HG03066 (cell line): ENCODE measurements around the gene MUC5B.

ENCODE experiments used
- ATAC-seq: cut with Tn5 transposase; IDR thresholded peaks from one replicate; pipeline ENCODE4 v1.9.1; 2021; ENCODE audit warnings: low read depth; ENCODE audit not compliant: unreplicated experiment

Gene MUC5B

DNA sequence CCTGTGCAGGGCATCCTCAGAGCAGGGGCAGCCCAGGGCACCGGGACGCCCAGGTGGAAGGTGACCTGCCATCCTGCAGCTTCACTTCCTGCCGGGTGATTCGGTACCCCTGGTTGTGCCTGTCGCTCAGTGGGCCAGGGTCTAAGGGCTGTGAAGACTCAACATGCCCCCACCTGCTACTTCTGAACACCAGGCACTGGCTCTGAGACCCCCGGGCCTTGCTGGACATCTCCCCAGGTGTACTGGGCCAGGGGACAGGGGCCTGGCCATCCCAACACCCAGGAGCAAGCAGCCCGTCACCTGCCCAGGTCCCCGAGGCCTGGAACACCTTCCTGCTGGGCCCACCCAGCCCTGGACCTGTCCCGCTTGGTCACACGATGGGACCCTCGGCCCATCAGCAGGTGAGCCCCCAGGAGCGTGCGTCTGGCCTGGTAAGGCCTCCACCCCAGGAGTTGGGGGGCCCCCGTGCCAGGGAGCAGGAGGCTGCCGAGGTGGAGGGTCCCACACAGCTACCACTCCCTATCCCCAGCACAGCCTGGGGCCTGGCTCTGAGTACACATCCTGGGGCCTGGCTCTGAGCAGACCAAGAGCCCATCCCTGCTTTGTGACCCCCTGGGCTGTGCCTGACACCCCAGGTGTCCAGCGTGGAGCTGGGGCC, 3.9 kb upstream of the MUC5B start:
- no peak for ATAC-seq

DNA sequence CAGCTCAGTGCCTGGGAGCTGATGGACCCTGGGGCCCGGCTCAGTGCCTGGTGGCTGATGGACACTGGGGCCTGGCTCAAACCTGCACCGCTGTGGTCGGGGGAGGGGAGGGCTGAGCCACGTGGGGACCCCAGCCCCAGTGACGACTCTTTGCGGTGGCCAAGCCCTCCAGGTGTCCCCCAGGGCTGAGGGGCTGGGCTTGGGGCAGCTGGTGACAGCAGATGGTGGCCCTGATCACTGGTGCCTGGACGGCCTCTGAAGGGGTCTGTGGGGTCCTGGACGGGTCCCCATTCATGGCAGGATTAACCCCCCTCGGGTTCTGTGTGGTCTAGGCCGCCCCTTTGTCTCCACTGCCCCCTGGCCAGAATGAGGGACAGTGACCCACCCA, 3.4 kb upstream of the MUC5B start:
- ATAC-seq, result no peak

DNA sequence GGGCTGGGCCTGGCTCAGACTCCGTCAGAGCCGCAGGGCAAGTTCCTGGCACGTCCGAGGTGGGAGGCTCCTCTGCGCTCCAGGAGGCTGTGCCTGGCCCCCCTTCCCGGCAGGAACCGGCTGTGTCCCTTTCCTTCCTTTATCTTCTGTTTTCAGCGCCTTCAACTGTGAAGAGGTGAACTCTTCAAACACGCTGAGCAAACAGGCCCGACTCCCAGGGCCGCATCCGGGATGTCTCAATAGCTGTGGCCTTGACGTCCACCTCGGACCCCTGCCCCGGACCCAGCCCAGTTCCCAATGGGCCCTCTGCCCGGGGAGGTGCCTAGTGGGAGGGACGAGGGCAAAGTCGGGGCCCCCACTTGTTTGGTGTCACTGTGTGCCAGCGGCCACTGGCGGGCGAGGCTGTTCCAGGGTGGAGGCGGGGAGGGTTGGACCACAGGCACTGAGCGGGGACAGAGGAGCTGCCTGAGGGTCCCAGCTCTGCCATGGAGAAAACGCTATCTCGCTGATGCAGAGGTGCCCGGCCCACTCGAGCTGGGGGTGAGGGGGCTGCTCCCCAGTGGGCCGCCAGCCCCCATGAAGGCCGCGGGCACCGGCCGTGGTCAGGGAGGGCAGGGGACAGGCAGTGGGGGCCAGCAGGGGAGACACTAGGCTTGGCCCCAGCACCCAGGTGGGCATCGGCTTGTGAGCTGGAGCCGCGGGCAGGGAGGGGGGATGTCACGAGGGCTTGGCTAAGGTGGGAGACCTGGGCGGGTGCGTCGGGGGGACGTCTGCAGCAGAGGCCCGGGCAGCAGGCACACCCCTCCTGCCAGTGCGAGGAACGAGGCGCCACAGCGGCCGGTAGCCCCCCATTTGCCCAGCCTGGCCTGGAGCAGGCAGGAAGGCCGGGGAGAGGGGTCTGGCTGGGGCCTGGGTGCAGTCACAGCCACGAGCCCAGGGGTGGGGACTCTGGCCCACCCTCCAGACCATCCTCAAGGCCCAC, 2.7 kb upstream of the MUC5B start:
- no peak for ATAC-seq

DNA sequence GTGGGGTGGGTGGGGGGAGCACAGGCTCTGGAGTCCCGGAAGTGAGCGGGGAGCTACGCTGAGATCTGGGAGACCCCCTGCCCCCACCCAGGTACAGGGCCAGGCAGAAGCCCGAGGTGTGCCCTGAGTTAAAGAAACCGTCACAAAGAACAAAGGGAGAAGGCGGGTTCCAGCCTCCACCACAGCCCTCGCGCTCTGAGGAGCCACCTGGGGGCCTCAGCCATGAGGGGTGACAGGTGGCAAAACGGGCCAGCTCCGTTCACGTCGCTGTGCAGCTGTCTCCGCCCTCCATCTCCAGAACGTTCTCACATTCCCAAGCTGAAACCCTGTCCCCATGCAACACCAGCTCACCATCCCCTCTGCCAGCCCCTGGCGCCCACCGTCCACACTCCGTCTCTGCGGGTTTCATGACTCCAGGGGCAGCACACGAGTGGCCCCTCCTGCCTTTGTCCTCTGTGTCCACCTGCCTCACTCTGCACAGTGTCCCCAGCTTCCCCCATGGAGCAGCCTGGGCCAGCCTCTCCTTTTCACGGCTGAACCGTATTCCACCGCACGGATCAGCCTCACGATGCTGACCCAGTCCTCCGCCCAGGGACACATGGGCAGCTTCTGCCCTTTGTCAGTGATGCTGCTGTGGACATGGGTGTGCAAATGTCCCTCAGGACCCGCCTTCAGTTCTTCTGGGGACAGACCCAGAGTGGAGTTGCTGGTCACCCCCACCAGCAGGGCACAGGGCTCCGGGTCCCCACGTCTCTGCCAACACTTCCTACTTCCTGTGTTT, 1.7 kb upstream of the MUC5B start:
- ATAC-seq, result no peak

DNA sequence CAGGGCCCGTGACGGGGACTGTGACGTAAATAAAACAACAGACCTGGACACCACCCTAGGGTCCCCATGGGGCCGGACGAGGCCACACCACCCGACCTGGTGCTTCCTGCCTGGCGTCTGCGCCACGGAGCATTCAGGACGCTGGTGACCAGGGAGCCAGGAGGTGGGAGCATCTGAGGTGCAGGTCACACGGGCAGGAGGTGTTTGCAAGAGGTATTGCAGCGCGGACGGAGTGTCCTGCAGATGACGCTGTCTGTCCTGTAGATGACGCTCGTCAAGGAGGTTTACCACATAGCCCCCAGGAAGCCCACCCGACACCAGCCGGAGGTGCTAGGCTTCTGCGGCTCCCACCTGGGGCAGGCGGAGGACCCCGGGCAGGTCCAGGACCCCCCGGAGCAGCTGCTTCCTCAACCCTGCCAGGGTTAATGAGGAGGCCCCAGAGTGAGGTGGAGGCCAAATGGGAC, 986 bp upstream of the MUC5B start:
- no peak for ATAC-seq

DNA sequence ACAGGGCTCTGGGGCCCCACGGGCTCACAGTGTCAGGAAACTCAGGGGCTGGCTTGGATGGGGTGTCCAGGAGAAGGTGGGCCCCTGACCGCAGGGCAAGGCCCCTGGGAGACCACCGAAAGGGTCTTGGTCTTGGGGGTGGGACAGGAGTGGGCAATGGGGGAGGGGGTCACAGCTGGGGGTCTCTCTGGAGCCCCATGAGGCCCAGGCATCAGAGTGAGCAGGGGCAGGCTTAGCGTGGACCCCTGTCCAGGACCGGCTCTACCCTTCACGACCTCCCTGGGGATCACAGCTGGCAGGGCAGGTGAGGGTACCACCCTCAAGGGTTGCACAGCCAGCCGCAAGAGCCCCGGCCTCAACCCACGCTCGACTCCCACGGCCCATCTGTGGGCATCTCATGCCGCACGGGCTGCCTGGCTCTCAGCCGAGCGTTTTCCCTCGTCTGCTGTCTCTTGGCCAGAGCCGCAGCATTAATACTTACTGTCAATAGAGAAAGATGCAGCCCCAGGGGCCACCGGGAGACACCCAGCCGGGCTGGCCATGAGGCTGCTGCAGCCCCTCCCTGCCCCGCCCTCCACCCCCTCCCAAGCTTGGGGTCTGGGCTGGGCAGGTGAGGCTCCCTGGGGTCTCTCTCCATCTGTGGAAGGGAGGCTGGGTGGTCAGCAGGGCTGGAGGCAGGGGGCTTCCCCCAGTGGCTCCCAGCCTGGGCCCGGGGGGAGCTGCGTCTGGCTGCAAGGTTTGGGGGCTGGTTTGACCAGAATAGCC, 662 bp downstream of the MUC5B start:
- ATAC-seq, result no peak

DNA sequence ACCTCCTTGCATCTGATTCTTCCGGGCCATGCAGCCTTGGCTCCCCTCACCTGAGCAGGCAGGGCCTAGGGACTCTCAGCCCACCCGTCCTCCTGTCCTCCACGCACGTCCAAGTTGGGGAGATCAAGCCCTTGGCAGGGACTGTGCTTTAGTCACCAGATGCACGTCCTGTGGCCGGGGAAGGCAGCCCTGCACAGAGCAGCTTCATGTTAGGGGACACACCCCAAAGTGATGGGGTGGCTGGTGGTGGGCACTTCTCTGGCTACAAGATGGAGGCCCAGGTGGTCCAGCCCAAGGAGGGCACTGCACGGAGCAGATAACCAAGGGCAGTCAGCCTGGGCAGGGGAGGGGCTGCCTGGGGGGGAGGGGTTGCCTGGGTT, 1.2 kb downstream of the MUC5B start:
- no peak for ATAC-seq

DNA sequence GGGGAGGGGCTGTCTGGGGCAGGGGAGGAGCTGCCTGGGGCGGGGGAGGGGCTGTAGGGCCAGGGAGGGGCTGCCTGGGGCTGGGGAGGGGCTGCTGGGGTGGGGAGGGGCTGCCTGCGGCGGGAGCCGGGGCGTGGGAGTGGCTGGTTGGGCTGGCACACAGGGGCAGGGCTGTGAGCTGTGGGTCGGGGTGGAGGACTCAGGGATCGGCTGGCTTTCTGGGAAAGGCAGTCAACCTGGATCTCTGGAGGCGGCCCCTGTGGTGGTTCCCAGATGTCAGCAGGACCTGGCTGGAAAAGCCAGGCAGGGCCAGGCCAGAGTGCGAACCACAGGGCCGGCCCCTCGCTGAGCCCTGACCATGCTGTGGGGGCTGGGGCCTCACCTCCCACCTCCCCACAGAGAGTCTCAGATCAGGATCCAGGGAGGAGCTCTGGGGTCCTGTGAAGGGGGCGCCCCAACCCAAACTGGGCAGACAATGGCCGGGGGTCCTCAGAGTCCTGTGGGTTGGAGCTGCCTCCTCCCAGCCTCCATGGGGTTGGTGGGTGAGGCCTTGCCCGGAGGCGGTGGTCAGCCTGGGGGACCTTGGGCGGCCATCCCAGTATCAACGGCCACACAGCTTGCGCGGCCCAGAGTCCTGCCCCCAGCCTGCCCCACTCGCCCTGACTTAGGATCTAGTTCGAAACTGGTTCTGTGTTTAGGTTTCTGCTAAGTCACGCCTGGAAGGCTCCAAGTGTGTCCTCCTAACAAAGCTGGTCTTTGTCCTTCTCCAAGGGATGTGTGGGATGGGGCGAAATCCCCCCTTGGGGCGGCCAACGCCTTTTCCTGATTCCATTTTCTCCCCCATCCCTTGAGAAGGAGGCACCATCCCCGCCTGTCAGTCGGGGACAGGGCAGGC, 1.9 kb downstream of the MUC5B start:
- no peak for ATAC-seq

DNA sequence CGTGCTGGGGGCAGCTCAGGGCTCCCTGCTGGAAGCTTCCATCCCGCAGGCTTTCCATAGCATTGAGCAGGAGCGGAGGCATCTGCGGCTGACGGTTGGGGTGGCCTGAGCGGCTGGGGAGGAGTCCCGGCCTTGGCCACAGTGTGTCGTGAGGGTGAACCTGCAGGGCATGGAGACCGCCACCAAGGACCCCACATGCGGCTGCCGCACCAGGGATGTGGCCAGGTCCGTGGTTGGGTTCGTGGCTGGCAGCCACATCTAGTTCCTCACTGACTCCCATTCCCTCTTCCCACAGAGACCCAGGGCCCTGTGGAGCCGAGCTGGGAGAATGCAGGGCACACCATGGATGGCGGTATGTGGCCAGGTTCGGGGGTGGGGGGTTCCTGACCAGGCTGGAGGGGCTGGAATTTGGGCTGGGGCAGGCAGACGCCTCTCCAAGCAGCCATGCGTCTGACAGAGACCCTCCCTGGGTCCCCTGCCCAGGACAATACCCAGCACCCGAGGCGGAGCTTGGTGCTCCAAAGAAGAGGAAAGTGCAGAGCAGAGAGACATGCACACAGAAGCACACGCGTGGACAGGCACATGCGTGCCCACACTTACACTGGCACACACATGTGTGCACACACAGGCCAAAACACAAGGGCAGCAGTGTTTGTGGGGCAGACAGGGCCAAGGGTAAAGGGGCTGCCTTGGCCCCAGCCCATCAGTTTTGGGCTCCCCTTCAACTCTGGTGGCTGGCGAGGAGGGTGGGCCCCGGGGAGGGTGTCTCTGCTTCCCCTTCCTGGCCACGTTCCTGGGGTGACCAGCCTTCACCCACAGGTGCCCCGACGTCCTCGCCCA, 2.7 kb downstream of the MUC5B start:
- no peak for ATAC-seq

DNA sequence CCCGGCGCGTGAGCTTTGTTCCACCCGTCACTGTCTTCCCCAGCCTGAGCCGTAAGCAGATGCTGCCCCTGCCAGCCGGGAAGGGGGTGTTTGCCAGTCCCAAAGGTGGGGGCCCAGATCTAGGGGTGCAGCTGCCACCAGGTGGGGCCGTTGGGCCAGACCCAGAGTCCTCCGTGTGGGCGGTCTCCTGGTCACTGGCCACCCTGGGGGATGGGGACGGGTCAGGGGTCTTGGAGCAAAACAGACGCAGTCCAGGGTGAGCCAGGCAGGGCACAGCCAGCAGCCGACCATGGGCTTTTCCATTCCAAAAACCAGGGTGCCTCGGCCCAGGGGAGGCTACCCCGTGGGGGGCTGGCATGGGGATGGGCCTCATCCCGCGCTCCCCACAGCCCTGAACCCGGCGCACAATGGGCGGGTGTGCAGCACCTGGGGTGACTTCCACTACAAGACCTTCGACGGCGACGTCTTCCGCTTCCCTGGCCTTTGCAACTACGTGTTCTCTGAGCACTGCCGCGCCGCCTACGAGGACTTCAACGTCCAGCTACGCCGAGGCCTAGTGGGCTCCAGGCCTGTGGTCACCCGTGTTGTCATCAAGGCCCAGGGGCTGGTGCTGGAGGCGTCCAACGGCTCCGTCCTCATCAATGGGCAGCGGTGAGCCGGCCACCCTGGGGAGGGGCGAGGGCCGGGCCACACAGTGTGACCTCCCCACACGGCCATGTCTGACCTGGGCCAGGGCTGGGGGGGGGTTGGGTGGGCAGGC, 3.5 kb downstream of the MUC5B start:
- ATAC-seq, result no peak

DNA sequence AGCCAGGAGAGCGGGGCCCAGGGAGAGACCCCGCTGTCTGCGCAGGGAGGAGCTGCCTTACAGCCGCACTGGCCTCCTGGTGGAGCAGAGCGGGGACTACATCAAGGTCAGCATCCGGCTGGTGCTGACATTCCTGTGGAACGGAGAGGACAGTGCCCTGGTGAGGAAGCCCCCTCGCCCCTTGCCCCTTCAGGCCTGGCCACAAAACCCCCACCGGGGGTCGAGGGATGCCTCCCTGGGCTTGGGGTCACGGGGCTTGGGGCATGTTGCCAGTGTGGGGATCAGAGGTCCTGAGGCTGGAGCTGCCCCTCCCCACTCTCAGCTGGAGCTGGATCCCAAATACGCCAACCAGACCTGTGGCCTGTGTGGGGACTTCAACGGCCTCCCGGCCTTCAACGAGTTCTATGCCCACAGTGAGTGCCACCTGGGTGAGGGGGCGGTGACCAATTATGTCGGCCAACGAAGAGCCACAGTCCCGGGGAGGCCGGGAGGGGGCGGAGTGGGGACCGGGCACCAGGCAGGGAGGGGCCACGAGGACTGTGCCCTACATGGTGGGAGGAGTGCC, 4.2 kb downstream of the MUC5B start:
- no peak for ATAC-seq

DNA sequence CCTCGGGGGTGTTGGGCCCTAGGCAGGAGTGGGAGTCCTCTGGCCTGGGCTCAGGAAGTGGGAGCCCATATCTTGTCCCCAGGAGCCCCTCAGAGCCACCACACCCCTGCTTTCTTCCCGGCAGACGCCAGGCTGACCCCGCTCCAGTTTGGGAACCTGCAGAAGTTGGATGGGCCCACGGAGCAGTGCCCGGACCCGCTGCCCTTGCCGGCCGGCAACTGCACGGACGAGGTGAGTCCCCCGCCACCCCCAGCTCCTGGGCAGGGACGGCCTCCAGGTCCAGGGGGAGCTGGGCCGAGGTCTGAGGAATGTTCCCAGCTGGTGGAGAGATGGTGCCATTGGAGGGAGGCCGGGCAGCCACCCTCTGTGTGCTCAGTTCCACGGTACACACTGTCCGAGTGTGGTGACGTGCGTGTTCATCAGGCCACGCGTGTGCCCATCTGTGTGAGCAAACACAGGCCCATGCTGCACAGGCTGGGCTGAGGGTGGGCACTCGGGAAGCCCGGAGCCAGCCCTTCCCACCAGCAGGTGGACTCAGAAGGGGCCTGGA, 4.8 kb downstream of the MUC5B start:
- ATAC-seq, result no peak

DNA sequence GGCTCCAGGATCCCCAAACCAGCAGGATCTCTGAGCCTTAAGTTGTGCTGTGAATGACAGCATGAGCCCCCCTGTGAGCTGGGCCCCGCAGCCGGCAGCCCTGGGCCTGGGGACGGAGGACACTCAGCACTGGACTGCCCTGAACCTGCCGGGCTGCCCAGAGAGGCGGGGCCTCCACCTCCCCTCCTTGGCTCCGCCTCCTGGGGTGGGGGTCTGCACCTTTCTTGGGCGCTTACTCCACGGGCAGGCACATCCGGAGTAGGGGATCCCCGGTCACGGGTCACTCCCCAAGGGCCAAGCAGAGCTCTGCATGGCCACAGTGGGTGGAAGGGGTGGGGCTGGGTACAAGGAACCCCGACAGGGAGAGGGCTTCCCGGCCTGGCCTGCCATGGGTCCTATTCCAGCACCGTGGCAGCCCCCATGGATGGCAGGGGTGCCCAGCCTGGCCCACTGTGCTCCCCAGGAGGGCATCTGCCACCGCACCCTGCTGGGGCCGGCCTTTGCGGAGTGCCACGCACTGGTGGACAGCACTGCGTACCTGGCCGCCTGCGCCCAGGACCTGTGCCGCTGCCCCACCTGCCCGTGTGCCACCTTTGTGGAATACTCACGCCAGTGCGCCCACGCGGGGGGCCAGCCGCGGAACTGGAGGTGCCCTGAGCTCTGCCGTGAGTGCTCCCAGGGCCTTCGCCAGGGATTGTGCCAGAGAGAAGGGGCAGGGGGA, 5.4 kb downstream of the MUC5B start:
- no peak for ATAC-seq

DNA sequence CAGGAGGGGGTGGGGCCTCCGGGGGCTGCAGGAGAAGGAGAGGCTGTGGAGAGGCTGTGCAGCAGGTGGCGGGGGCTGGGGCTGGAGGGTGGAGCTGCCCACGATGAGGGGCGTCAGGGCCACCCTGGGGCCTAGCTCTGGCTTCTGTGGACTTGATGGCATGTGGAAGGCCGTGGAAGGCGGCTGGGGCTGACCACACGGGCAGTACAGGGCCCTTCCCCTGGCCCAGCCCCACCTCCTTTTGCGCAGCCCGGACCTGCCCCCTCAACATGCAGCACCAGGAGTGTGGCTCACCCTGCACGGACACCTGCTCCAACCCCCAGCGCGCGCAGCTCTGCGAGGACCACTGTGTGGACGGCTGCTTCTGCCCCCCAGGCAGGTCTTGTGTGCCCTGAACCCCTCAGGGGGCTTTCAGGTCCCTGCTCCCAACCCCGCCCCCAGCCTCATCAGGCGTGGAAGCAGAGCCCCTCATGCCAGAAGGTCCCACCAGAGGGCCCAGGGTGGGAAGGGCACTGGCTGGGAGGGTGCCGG, 6.1 kb downstream of the MUC5B start:
- no peak for ATAC-seq

DNA sequence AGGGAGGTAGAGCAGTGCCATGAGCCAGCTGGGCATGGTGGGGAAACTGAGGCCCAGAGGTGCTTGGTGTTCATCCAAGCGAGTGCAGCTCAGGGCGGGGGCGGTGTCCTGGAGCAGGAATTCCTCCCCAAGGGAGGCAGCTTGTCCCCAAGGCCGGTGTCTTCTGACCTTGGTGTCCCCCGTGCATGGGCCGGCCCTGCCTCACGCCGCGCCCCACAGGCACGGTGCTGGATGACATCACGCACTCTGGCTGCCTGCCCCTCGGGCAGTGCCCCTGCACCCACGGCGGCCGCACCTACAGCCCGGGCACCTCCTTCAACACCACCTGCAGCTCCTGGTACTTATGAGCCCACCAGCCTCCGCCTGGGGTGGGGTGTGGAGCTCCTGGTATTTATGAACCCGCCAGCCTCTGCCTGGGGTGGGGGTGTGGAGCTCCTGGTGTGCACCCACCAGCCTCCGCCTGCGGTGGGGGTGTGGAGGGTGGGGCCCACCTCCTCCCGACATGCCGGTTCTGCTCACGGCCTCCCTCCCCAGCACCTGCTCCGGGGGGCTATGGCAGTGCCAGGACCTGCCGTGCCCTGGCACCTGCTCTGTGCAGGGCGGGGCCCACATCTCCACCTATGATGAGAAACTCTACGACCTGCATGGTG, 6.7 kb downstream of the MUC5B start:
- no peak for ATAC-seq

DNA sequence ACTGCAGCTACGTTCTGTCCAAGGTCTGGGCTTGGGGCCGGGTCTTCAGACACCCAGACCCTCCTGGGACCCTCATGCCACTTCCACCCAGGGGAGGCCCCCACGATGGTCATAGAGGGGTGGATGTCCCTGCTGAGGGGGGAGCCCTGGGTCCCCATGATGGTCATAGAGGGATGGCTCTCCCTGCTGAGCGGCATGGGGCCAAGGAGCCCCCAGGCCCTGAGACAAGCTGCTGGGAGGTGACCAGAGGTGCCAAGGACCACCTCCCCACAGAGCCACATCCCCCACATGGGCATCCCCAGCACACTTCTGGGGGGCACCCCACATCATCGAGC, 7.2 kb downstream of the MUC5B start:
- no peak for ATAC-seq
